Activated CD4-positive, alpha-beta T cell treated with anti-CD3 and anti-CD28 coated beads for 36 hours (primary cell): Measurements from ENCODE around the gene PUS3. TPM values are rescaled to one million over a fixed set of nuclear protein-coding genes. Genes with fewer than 3 reads are reported as not detected.
"Not testable (repeated sequence)": the region's sequence is repeated elsewhere in the genome, so short reads cannot be mapped to it uniquely, and the experiment has no call there.

Experiments
- ATAC-seq: fragments of 200-7000 bp; cut with Tn5 transposase; one replicate; pipeline ENCODE4 v1.10.0; 2021; ENCODE audit warnings: mild to moderate bottlenecking, moderate library complexity
- CTCF ChIA-PET: fragments of 350-600 bp; sonication (Branson Sonifier 250); formaldehyde crosslinking; loops from one replicate; lab custom pipeline; 2021; ENCODE audit warnings: antibody characterized with exemption; lab: Charles Lee
- POLR2A ChIA-PET: fragments of 350-600 bp; sonication (Branson Sonifier 250); formaldehyde crosslinking; loops from one replicate; lab custom pipeline; 2021; ENCODE audit warnings: antibody characterized with exemption, inconsistent platforms; lab: Charles Lee
- DNase-seq: peaks from one replicate; pipeline ENCODE4 v3.0.0-alpha.2; 2020
- H3K27ac Mint-ChIP-seq: one replicate; pipeline ENCODE4 v1.8.0; 2021; ENCODE audit warnings: mixed read lengths
- H3K27me3 Mint-ChIP-seq: one replicate; pipeline ENCODE4 v1.8.0; 2021; ENCODE audit warnings: mixed read lengths
- H3K36me3 Mint-ChIP-seq: one replicate; pipeline ENCODE4 v1.8.0; 2021; ENCODE audit warnings: low read depth, mixed read lengths
- H3K4me1 Mint-ChIP-seq: one replicate; pipeline ENCODE4 v1.8.0; 2021; ENCODE audit warnings: mixed read lengths
- H3K4me3 Mint-ChIP-seq: one replicate; pipeline ENCODE4 v1.8.0; 2021; ENCODE audit warnings: mild to moderate bottlenecking, moderate library complexity, mixed read lengths
- H3K9me3 Mint-ChIP-seq: one replicate; pipeline ENCODE4 v1.8.0; 2021; ENCODE audit warnings: low read depth, mixed read lengths
- intact Hi-C, 2 experiments: fragments of 100-400 bp; cut with DNase I in 1 of 2; cut with micrococcal nuclease in 1 of 2; formaldehyde crosslinking; loops; one replicate each; pipeline versions ENCODE4 v1.14.2 to v1.15.1; 2022 to 2024; cut with DNase I, micrococcal nuclease
- total RNA-seq, 2 experiments: library from RNA; stranded (reverse); gene quantifications; one replicate each; pipeline ENCODE4 v1.2.3, GENCODE V29; 2021

Gene PUS3
- total RNA-seq, 2 experiments from 2014 or later, result 14.3 to 19.9 TPM

GRCh38 chr11:125914601-125915000 lies 11.6 kb upstream of the PUS3 start:
- H3K27ac Mint-ChIP-seq, CTCF ChIA-PET, DNase-seq, ATAC-seq, H3K36me3 Mint-ChIP-seq, H3K4me1 Mint-ChIP-seq, H3K4me3 Mint-ChIP-seq, H3K9me3 Mint-ChIP-seq, intact Hi-C loops, POLR2A ChIA-PET: not testable (repeated sequence)
- H3K27me3 Mint-ChIP-seq, result peaks cover 28% of the 10 kb centered on the region

GRCh38 chr11:125910226-125910849 lies 7.3 kb upstream of the PUS3 start:
- DNase-seq (no peak), ATAC-seq (no peak)
- Mint-ChIP-seq H3K27me3 (peaks cover 29% of the 10 kb centered on the region), H3K4me3 (no peak overlapping the region), H3K4me1 (no peaks in the 10 kb centered on the region), H3K27ac (no peak overlapping the region), H3K9me3 (no peaks in the 10 kb centered on the region), H3K36me3 (no peaks in the 10 kb centered on the region)
- CTCF ChIA-PET, result interaction anchor here (0.5 to 0.6 kb wide), 4 partner anchors 11 to 445 kb away, joined by 3 to 4 read pairs (median 3); no protein-coding TSS in a partner anchor
- intact Hi-C loops, result no loop called here
- POLR2A ChIA-PET, result no interaction called here

GRCh38 chr11:125904678-125905077 lies 1.7 kb upstream of the PUS3 start:
- Mint-ChIP-seq H3K4me1 (peaks cover 26% of the 10 kb centered on the region), H3K4me3 (peak overlapping the region; percentile 23), H3K36me3 (peaks cover 21% of the 10 kb centered on the region), H3K9me3 (no peaks in the 10 kb centered on the region), H3K27ac (no peak overlapping the region), H3K27me3 (peaks cover 24% of the 10 kb centered on the region)
- ATAC-seq, result no peak
- DNase-seq, result no peak
- intact Hi-C loops, result no loop called here
- ChIA-PET CTCF (interaction anchor here (0.6 kb wide), 1 partner anchor 114 kb away, joined by 4 read pairs; no protein-coding TSS in a partner anchor), POLR2A (interaction anchor here (0.6 kb wide), 1 partner anchor 438 kb away, joined by 3 read pairs; no protein-coding TSS in a partner anchor)

- ATAC-seq (peak; percentile 24), DNase-seq (peak; percentile 42)
- CTCF ChIA-PET, result interaction anchor here (0.6 to 2.0 kb wide), 5 partner anchors 16 to 401 kb away, joined by 3 to 14 read pairs (median 4); partner anchors contain the start of genes CHEK1 and HYLS1
- H3K36me3 Mint-ChIP-seq, result peaks cover 28% of the 10 kb centered on the region
- no peaks in the 10 kb centered on the region for H3K9me3 Mint-ChIP-seq
- intact Hi-C loops, result loop anchor here (1.0 to 2.0 kb wide), 4 partner anchors 17 to 365 kb away; partner anchors contain the start of genes FOXRED1 (in 2 of the 2), HYLS1 (in 2 of the 2), SRPRA (in 2 of the 2) and FAM118B (in 1 of the 2)
- H3K4me3 Mint-ChIP-seq, result peak within 1 kb of the TSS; percentile 95
- H3K27me3 Mint-ChIP-seq, result peaks cover 23% of the 10 kb centered on the region
- peak within 1 kb of the TSS; percentile 97 for H3K27ac Mint-ChIP-seq
- POLR2A ChIA-PET, result interaction anchor here (0.7 to 2.0 kb wide), 2 partner anchors 17 to 362 kb away, joined by 4 to 23 read pairs; partner anchors contain the start of gene HYLS1
- H3K4me1 Mint-ChIP-seq, result peaks cover 32% of the 10 kb centered on the region
These were observed 979 bp upstream of the PUS3 start, which contains the start of gene DDX25 for GRCh38 chr11:125903711-125904659. TSS of gene DDX25 (plus strand) at chr11:125904508. CDS start at chr11:125904518, 10 bp downstream.

- CTCF ChIA-PET, result interaction anchor here (1.0 to 2.0 kb wide), 6 partner anchors 10 to 277 kb away, joined by 3 to 14 read pairs (median 4); partner anchors contain the start of genes CHEK1 and HYLS1
- intact Hi-C loops, result loop anchor here (2.0 kb wide), 1 partner anchor 366 kb away; the partner anchor contains the start of genes FOXRED1 (in 2 of the 2) and SRPRA (in 2 of the 2)
- ATAC-seq, result no peak
These were observed 604 bp downstream of the PUS3 start for GRCh38 chr11:125902277-125902926.

GRCh38 chr11:125901872-125902271 lies 1.1 kb downstream of the PUS3 start:
- peak overlapping the region; percentile 95 for H3K4me3 Mint-ChIP-seq
- H3K4me1 Mint-ChIP-seq, result peaks cover 46% of the 10 kb centered on the region
- ATAC-seq (no peak), DNase-seq (no peak)
- peaks cover 33% of the 10 kb centered on the region for H3K36me3 Mint-ChIP-seq
- ChIA-PET CTCF (no interaction called here), POLR2A (no interaction called here)
- intact Hi-C loops, result loop anchor here (2.0 kb wide), 1 partner anchor 367 kb away; the partner anchor contains the start of genes FOXRED1 (in 2 of the 2) and SRPRA (in 2 of the 2)
- peak overlapping the region; percentile 4 for H3K27ac Mint-ChIP-seq
- no peaks in the 10 kb centered on the region for H3K9me3 Mint-ChIP-seq
- H3K27me3 Mint-ChIP-seq, result peaks cover 17% of the 10 kb centered on the region

More at GRCh38 chr11:125902277-125902926, 604 bp downstream of the PUS3 start:
- peak overlapping the region; percentile 97 for H3K27ac Mint-ChIP-seq
- peaks cover 42% of the 10 kb centered on the region for H3K4me1 Mint-ChIP-seq
- peaks cover 33% of the 10 kb centered on the region for H3K36me3 Mint-ChIP-seq
- peaks cover 17% of the 10 kb centered on the region for H3K27me3 Mint-ChIP-seq
- no peak for DNase-seq
- H3K4me3 Mint-ChIP-seq, result peak overlapping the region; percentile 95
- POLR2A ChIA-PET, result interaction anchor here (0.6 to 2.0 kb wide), 3 partner anchors 15 to 315 kb away, joined by 3 to 23 read pairs (median 5); partner anchors contain the start of gene HYLS1
- no peaks in the 10 kb centered on the region for H3K9me3 Mint-ChIP-seq

GRCh38 chr11:125892994-125893393 lies 10.0 kb downstream of the PUS3 start:
- no peak overlapping the region for H3K4me3 Mint-ChIP-seq
- H3K27me3 Mint-ChIP-seq, result no peaks in the 10 kb centered on the region
- H3K36me3 Mint-ChIP-seq, result peaks cover 39% of the 10 kb centered on the region
- ChIA-PET CTCF (interaction anchor here (1.6 kb wide), 1 partner anchor 10 kb away, joined by 4 read pairs; the partner anchor contains the start of gene PUS3), POLR2A (no interaction called here)
- intact Hi-C loops, result no loop called here
- H3K27ac Mint-ChIP-seq, result no peak overlapping the region
- H3K4me1 Mint-ChIP-seq, result peaks cover 39% of the 10 kb centered on the region
- DNase-seq (no peak), ATAC-seq (no peak)
- H3K9me3 Mint-ChIP-seq, result no peaks in the 10 kb centered on the region

- Mint-ChIP-seq H3K9me3 (no peaks in the 10 kb centered on the region), H3K36me3 (peaks cover 38% of the 10 kb centered on the region), H3K4me3 (no peak overlapping the region), H3K4me1 (peaks cover 36% of the 10 kb centered on the region), H3K27ac (no peak overlapping the region), H3K27me3 (no peaks in the 10 kb centered on the region)
- intact Hi-C loops, result no loop called here
- no peak for DNase-seq
- no peak for ATAC-seq
- ChIA-PET CTCF (interaction anchor here (1.6 kb wide), 1 partner anchor 11 kb away, joined by 4 read pairs; the partner anchor contains the start of gene PUS3), POLR2A (interaction anchor here (0.5 kb wide), 1 partner anchor 81 kb away, joined by 3 read pairs; no protein-coding TSS in a partner anchor)
These were observed 10.9 kb downstream of the PUS3 start for GRCh38 chr11:125892071-125892470.

- intact Hi-C loops, result no loop called here
- CTCF ChIA-PET, result interaction anchor here (0.7 to 1.1 kb wide), 2 partner anchors 9 to 12 kb away, joined by 3 to 4 read pairs; partner anchors contain the start of gene PUS3
- H3K4me3 Mint-ChIP-seq, result no peak overlapping the region
These were observed 12.4 kb downstream of the PUS3 start for GRCh38 chr11:125890447-125891100.

More at GRCh38 chr11:125890447-125891100, 12.4 kb downstream of the PUS3 start:
- H3K36me3 Mint-ChIP-seq, result peaks cover 33% of the 10 kb centered on the region
- DNase-seq (no peak), ATAC-seq (no peak)
- peaks cover 43% of the 10 kb centered on the region for H3K4me1 Mint-ChIP-seq
- H3K9me3 Mint-ChIP-seq, result no peaks in the 10 kb centered on the region
- no peak overlapping the region for H3K27ac Mint-ChIP-seq
- POLR2A ChIA-PET, result no interaction called here
- H3K27me3 Mint-ChIP-seq, result no peaks in the 10 kb centered on the region
